HUES64 (cell line): ENCODE measurements around the gene THOC2.
A peak's percentile ranks its signal among the peaks of the same experiment; 100 is the strongest.
"Not testable (repeated sequence)": the region's sequence is repeated elsewhere in the genome, so short reads cannot be mapped to it uniquely, and the experiment has no call there.

ENCODE experiments used
- H3K27ac ChIP-seq: 2 replicates; pipeline ENCODE4 v1.7.0; 2013; ENCODE audit warnings: low read depth, low read length, inconsistent platforms
- H3K27me3 ChIP-seq: 2 replicates; pipeline ENCODE4 v1.6.1; 2013; ENCODE audit warnings: mild to moderate bottlenecking, low read length; ENCODE audit not compliant: insufficient read depth
- H3K36me3 ChIP-seq: 2 replicates; pipeline ENCODE4 v1.6.1; 2013; ENCODE audit warnings: mild to moderate bottlenecking, low read length; ENCODE audit not compliant: insufficient read depth
- H3K4me1 ChIP-seq: 2 replicates; pipeline ENCODE4 v1.6.1; 2013; ENCODE audit warnings: mild to moderate bottlenecking, low read length, moderate library complexity; ENCODE audit not compliant: insufficient read depth
- H3K4me3 ChIP-seq: 2 replicates; pipeline ENCODE4 v1.5.1; 2013; ENCODE audit warnings: mild to moderate bottlenecking, low read length, moderate library complexity
- H3K9ac ChIP-seq: 2 replicates; pipeline ENCODE4 v1.6.1; 2013; ENCODE audit warnings: mild to moderate bottlenecking, low read depth, low read length
- H3K9me3 ChIP-seq: 2 replicates; pipeline ENCODE4 v1.6.1; 2013; ENCODE audit warnings: low read depth, low read length; ENCODE audit not compliant: insufficient read depth
- WGBS: fragments of 150-250, 120-280 bp; methylation state at CpG from one replicate; pipeline ENCODE4 v1.1.7; 2013; ENCODE audit warnings: missing lambda C conversion rate; 5-methylcytosine and 5-hydroxymethylcytosine counted together

THOC2 gene

DNA sequence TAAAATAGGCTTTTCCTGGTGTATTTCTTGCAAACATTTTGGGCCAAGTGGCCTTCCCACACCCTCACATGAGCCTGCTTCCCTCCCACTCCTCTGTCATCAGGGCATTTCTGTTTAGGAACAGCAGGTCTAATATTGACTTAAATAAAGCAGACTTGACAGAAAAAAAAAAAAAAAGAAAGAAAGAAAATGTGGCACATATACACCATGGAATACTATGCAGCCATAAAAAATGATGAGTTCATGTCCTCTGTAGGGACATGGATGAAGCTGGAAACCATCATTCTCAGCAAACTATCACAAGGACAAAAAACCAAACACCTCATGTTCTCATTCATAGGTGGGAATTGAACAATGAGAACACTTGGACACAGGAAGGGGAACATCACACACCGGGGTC is 2.3 kb upstream of the THOC2 start:
- no CpG with 5 or more reads among the region's 1 CpG for WGBS
- not testable (repeated sequence) for H3K4me3 ChIP-seq, H3K27ac ChIP-seq, H3K4me1 ChIP-seq, H3K36me3 ChIP-seq, H3K27me3 ChIP-seq, H3K9ac ChIP-seq, H3K9me3 ChIP-seq

DNA sequence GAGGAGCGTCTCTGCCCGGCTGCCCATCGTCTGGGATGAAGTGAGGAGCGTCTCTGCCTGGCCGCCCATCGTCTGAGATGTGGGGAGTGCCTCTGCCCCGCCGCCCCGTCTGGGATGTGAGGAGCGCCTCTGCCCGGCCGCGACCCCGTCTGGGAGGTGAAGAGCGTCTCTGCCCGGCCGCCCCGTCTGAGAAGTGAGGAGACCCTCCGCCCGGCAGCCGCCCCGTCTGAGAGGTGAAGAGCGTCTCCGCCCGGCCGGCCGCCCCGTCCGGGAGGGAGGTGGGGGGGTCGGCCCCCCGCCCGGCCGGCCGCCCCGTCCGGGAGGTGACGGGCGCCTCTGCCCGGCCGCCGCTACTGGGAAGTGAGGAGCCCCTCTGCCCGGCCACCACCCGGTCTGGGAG is 1.2 kb upstream of the THOC2 start:
- H3K4me1 ChIP-seq, H3K27ac ChIP-seq, H3K9me3 ChIP-seq, H3K9ac ChIP-seq, H3K36me3 ChIP-seq, H3K27me3 ChIP-seq, H3K4me3 ChIP-seq: not testable (repeated sequence)
- 96% methylated on average over 40 of the region's 43 CpGs for WGBS

DNA sequence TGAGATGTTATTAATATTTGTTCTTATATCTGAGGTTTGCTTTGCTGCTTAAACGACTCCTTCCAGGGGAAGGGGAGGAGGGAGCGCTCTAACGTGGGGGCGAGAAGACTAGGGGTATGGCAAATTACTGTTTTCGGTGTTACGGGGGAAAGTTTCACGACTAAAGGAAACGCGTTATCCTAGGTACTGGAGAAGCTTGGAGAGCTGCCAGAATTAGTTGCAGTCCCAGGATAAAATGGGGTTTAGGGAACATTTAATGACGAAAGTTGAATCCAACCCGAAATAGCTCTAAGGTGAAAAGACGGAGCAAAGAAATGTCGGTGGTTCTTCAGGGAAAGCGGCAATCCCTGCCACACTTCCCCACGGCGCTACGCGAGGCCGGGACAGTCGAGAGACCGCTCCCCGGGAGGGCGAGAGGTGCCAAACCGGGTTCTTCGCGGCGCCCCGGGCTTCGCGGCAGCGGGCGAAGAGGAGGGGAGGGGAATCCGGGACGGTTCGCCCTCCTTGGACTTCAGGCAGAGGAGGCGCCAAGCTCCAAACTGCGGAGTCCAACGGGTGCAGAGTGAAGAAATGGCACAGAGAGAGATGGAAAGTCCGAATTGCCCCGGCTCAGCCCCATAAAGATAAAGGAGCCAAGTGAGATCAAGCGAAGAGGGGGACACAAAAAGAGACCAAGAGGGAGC is 724 bp downstream of the THOC2 start:
- Histone ChIP-seq H3K36me3 (0 out of 2 replicates have a peak, but pooled peaks cover 2% of the 10 kb centered on the region), H3K27me3 (no peaks in the 10 kb centered on the region), H3K9me3 (no peaks in the 10 kb centered on the region), H3K27ac (peak overlapping the region; percentile 72; the same call in 1 of the 2 replicates), H3K4me1 (no peaks in the 10 kb centered on the region), H3K4me3 (peak overlapping the region; percentile 97), H3K9ac (peak overlapping the region; percentile 95)
- WGBS, result under 1% methylated on average over 40 of the region's 41 CpGs

DNA sequence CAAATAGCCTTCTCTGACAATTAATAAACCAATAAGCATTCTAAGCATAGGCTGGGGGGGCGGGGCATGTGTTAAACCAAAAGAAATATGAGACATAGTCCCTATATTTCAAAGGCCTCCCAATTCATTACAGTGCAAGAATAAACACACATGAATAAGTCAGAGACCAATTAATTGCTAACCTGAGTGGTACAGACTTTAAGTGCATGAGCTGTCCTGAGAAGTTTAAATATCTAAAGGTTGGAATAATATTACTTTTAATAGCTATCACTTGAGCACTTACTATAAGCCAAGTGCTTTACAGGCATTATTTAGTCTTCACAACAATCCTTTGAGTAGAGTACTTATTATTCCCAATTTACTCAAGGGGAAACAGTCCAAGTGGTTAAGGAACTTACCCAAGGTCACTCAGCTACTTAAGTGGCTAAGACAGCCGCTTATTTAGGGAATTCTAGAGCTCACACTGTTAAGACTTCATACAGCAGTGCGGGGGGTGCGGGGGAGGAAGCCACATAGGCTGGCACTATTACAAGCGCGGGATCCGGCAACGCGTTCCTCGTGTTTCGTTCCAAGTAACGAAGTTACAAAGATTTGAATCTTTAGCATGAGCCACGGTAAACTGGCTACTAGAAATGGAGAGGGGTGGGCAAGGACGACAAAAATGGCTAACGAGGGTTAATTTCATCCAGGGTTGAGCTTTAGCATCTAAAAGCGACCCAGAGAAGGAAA is 1.4 kb downstream of the THOC2 start:
- Histone ChIP-seq H3K27ac (no peak overlapping the region), H3K36me3 (0 out of 2 replicates have a peak, but pooled peaks cover 2% of the 10 kb centered on the region), H3K4me1 (no peaks in the 10 kb centered on the region), H3K9ac (peak overlapping the region; percentile 95), H3K27me3 (no peaks in the 10 kb centered on the region), H3K9me3 (no peaks in the 10 kb centered on the region), H3K4me3 (peak overlapping the region; percentile 97)
- 9% methylated on average over 16 of the region's 16 CpGs for WGBS

DNA sequence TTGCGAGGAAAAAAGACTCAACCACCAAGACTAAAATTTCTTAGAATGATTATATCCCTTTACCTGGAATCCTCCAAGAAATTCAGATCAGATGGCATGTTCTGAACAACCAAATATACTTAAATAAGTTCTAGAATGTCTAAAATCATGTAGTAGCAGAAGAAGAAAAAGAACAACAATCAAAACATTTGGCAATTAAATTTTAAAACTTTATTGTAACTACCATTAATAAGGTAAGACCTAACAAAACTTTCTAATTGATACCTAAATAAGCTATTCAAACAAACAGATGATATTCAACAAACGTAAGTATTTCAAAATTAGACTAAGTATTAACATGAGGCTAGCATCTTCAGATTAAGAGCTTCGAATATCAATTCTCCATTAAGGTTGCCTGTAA is 4.3 kb downstream of the THOC2 start:
- no peak overlapping the region for H3K27ac ChIP-seq
- H3K9ac ChIP-seq, result no peak overlapping the region
- no peaks in the 10 kb centered on the region for H3K27me3 ChIP-seq
- H3K4me3 ChIP-seq, result no peak overlapping the region
- H3K4me1 ChIP-seq, result no peaks in the 10 kb centered on the region
- WGBS, result 85% methylated on average over 2 of the region's 3 CpGs
- H3K9me3 ChIP-seq, result no peaks in the 10 kb centered on the region
- H3K36me3 ChIP-seq, result 0 out of 2 replicates have a peak, but pooled peaks cover 2% of the 10 kb centered on the region

GRCh38 chrX:123728016-123728415 is 4.8 kb downstream of the THOC2 start:
- Histone ChIP-seq H3K27me3 (no peaks in the 10 kb centered on the region), H3K4me1 (no peaks in the 10 kb centered on the region), H3K36me3 (0 out of 2 replicates have a peak, but pooled peaks cover 2% of the 10 kb centered on the region), H3K4me3 (no peak overlapping the region), H3K27ac (no peak overlapping the region), H3K9me3 (no peaks in the 10 kb centered on the region), H3K9ac (no peak overlapping the region)
- WGBS, result 73% methylated on average over 2 of the region's 3 CpGs

- not testable (repeated sequence) for H3K27me3 ChIP-seq, H3K36me3 ChIP-seq
- no CpG with 5 or more reads among the region's 1 CpG for WGBS
These were observed 10.7 kb downstream of the THOC2 start for GRCh38 chrX:123722193-123722592.

DNA sequence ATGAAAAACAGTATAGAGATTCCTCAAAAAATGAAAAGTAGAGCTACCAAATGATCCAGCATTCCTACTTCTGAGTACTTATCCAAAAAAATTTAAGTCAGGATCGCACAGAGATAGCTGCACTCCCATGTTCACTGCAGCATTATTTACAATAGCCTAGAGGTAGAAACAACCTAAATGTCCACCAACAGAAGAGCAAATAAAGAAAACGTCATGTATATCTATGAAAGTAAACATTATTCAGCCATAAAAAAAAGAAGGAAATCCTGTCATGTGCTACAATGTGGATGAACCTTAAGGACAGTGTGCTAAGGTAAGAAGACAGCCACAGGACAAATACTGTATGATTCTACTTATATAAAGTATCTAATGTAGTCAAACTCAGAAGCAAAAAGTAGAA is 12.4 kb downstream of the THOC2 start:
- Histone ChIP-seq H3K9ac (no peak overlapping the region), H3K4me1 (no peaks in the 10 kb centered on the region), H3K4me3 (no peak overlapping the region), H3K9me3 (no peaks in the 10 kb centered on the region), H3K27me3 (no peaks in the 10 kb centered on the region), H3K27ac (no peak overlapping the region), H3K36me3 (no peaks in the 10 kb centered on the region)
- WGBS, result 93% methylated on average over 1 of the region's 2 CpGs

More at GRCh38 chrX:123722193-123722592, 10.7 kb downstream of the THOC2 start:
- not testable (repeated sequence) for H3K4me1 ChIP-seq, H3K9ac ChIP-seq, H3K4me3 ChIP-seq, H3K9me3 ChIP-seq, H3K27ac ChIP-seq

GRCh38 chrX:123713841-123714240 is 19.0 kb downstream of the THOC2 start:
- Histone ChIP-seq H3K9me3 (no peaks in the 10 kb centered on the region), H3K27ac (no peak overlapping the region), H3K27me3 (no peaks in the 10 kb centered on the region), H3K36me3 (no peaks in the 10 kb centered on the region), H3K4me1 (no peaks in the 10 kb centered on the region), H3K4me3 (no peak overlapping the region), H3K9ac (no peak overlapping the region)

DNA sequence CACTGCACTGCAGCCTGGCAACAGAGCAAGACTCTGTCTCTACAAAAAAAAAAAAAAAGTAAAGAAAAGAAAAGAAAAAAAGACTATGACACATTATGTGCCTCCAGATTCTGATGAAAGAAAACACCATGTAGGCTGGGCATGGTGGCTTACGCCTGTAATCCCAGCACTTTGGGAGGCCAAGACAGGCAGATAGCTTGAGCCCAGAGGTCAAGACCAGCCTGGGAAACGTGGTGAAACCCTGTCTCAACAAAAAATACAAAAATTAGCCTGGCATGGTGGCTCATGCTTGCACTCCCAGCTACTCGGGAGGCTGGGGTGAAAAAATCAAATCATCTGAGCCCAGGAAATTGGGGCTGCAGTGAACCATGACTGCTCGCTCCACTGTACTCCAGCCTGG is 19.4 kb downstream of the THOC2 start:
- H3K4me1 ChIP-seq, result no peaks in the 10 kb centered on the region
- no peak overlapping the region for H3K9ac ChIP-seq
- H3K4me3 ChIP-seq, result no peak overlapping the region
- H3K36me3 ChIP-seq, result no peaks in the 10 kb centered on the region
- H3K27ac ChIP-seq, result no peak overlapping the region
- 79% methylated on average over 3 of the region's 4 CpGs for WGBS
- no peaks in the 10 kb centered on the region for H3K27me3 ChIP-seq
- H3K9me3 ChIP-seq, result no peaks in the 10 kb centered on the region

DNA sequence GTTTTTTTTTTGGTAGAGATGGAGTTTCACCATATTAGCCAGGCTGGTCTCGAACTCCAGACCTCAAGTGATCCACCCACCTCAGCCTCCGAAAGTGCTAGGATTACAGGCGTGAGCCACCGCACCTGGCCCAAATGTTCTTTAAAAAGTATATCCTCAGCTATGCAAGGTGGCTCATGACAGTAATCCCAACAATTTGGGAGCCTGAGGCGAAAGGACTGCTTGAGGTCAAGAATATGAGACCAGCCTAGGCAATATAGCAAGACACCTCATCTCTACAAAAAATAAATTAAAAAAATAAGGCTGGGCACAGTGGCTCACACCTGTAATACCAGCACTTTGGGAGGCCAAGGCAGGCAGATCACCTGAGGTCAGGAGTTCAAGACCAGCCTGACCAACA is 21.7 kb downstream of the THOC2 start:
- H3K9me3 ChIP-seq, H3K4me1 ChIP-seq, H3K9ac ChIP-seq, H3K27me3 ChIP-seq, H3K27ac ChIP-seq, H3K4me3 ChIP-seq, H3K36me3 ChIP-seq: not testable (repeated sequence)
- 98% methylated on average over 5 of the region's 5 CpGs for WGBS
